Measurements from ENCODE around the gene KBTBD12.

DNA sequence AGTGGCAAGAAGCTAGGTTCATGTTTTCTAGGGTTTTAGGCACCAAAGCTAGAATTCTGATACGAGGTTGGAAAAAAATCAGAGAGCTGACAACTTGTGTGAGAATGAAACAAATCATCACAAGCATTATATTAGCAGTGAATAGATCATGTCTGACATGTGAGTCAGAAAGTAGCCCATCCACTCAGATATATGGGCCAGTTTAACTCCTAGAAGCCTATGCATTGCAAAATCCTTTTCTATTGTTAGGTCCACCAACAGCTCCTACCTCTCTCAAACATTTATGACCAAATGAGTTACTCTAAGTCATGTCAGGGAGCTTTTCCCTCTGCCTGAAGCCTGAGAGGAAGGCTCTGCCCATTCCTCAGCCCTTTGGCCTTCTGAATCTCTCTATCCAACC is 44.0 kb downstream of the KBTBD12 start:
- TF ChIP-seq CTCF (IDR thresholded peaks at IDR 0.05; ENCODE audit: insufficient read depth, low read length, poor library complexity, severe bottlenecking): no peak
- TF ChIP-seq EZH2phosphoT487 (conservative IDR thresholded peaks at IDR 0.05; ENCODE audit: low read length): no peak
